IMR-90 (cell line): Measurements from ENCODE around the gene ATG12. TPM values are rescaled to one million over a fixed set of nuclear protein-coding genes. Genes with fewer than 3 reads are reported as not detected.

ENCODE experiments used
- ATAC-seq: fragments of 200-7000 bp; cut with Tn5 transposase; 2 replicates; pipeline ENCODE4 v1.9.1; 2020; ENCODE audit warnings: low read depth, mild to moderate bottlenecking, moderate library complexity
- BruUV-seq: library from RNA; stranded (reverse); fragments of 400-500 nt; replicated peaks from 2 replicates; lab custom pipeline; 2021; lab: Mats Ljungman, UMichigan
- CTCF ChIA-PET: fragments of 300-600 bp; formaldehyde crosslinking; extraction: SDS; loops from one replicate; lab custom pipeline; 2021; ENCODE audit warnings: antibody characterized with exemption; lab: Yijun Ruan, JAX
- POLR2A ChIA-PET: fragments of 300-600 bp; sonication (Branson Sonifier 250); formaldehyde crosslinking; loops from one replicate; lab custom pipeline; 2022; ENCODE audit warnings: antibody characterized with exemption; ENCODE audit not compliant: unreplicated experiment; lab: Charles Lee
- DNase-seq: peaks from one replicate; pipeline ENCODE4 v3.0.0; 2013
- H2AFZ ChIP-seq: replicated peaks from 2 replicates; pipeline ENCODE3; 2013; ENCODE audit warnings: low read length, mild to moderate bottlenecking; ENCODE audit not compliant: poor library complexity
- H2AK5ac ChIP-seq: 2 replicates; pipeline ENCODE4 v1.6.1; 2013; ENCODE audit warnings: low read depth, low read length, inconsistent platforms
- H2AK9ac ChIP-seq: replicated peaks from 2 replicates; pipeline ENCODE3; 2013; ENCODE audit warnings: mild to moderate bottlenecking, low read depth, low read length, moderate library complexity; ENCODE audit not compliant: poor library complexity
- H2BK120ac ChIP-seq: 2 replicates; pipeline ENCODE4 v1.6.1; 2013; ENCODE audit warnings: low read depth, low read length, inconsistent platforms
- H2BK15ac ChIP-seq: 3 replicates; pipeline ENCODE4 v1.6.1; 2013; ENCODE audit warnings: low read depth, low read length, inconsistent platforms
- H2BK20ac ChIP-seq: 2 replicates; pipeline ENCODE4 v1.6.1; 2013; ENCODE audit warnings: low read depth, mild to moderate bottlenecking, inconsistent platforms, low read length, moderate library complexity
- H2BK5ac ChIP-seq: 2 replicates; pipeline ENCODE4 v1.6.1; 2013; ENCODE audit warnings: mild to moderate bottlenecking, low read depth, low read length, inconsistent platforms; ENCODE audit not compliant: poor library complexity, severe bottlenecking
- H3K14ac ChIP-seq: replicated peaks from 2 replicates; pipeline ENCODE4 v1.6.1; 2013; ENCODE audit warnings: low read depth, low read length, inconsistent platforms
- H3K18ac ChIP-seq: 2 replicates; pipeline ENCODE4 v1.6.1; 2013; ENCODE audit warnings: low read depth, low read length, control low read depth
- H3K23ac ChIP-seq: 2 replicates; pipeline ENCODE4 v1.6.1; 2013; ENCODE audit warnings: low read depth, low read length, inconsistent platforms
- H3K27ac ChIP-seq: 2 replicates; pipeline ENCODE4 v1.5.1; 2013; ENCODE audit warnings: mild to moderate bottlenecking, control low read depth, low read length; ENCODE audit not compliant: insufficient read depth
- H3K27me3 ChIP-seq: 2 replicates; pipeline ENCODE4 v1.6.1; 2013; ENCODE audit warnings: low read length; ENCODE audit not compliant: control insufficient read depth, insufficient read depth
- H3K36me3 ChIP-seq: 2 replicates; pipeline ENCODE4 v1.6.1; 2013; ENCODE audit warnings: low read length, mixed read lengths; ENCODE audit not compliant: control insufficient read depth, insufficient read depth
- H3K4ac ChIP-seq: 2 replicates; pipeline ENCODE4 v1.6.1; 2013; ENCODE audit warnings: low read depth, low read length, inconsistent platforms
- H3K4me1 ChIP-seq: 2 replicates; pipeline ENCODE4 v1.6.1; 2013; ENCODE audit warnings: low read length, mixed read lengths; ENCODE audit not compliant: control insufficient read depth, insufficient read depth
- H3K4me2 ChIP-seq: 2 replicates; pipeline ENCODE4 v1.6.1; 2013; ENCODE audit warnings: low read depth, mild to moderate bottlenecking, control low read depth, low read length, moderate library complexity
- H3K4me3 ChIP-seq: 2 replicates; pipeline ENCODE4 v1.5.1; 2013; ENCODE audit warnings: low read depth, mild to moderate bottlenecking, control low read depth, low read length, moderate library complexity; ENCODE audit not compliant: insufficient read depth
- H3K56ac ChIP-seq: 2 replicates; pipeline ENCODE4 v1.6.1; 2013; ENCODE audit warnings: low read length, inconsistent platforms; ENCODE audit not compliant: insufficient read depth; ENCODE audit errors: extremely low read depth
- H3K79me1 ChIP-seq, 2 experiments: 2 replicates each; pipeline ENCODE4 v1.6.1; 2013; ENCODE audit warnings: low read length in 2 of 2, inconsistent platforms in 1 of 2, low read depth in 1 of 2
- H3K9ac ChIP-seq: 2 replicates; pipeline ENCODE4 v1.6.1; 2013; ENCODE audit warnings: low read depth, low read length, control low read depth
- H3K9me1 ChIP-seq: 2 replicates; pipeline ENCODE4 v1.6.1; 2013; ENCODE audit warnings: low read length, inconsistent platforms; ENCODE audit not compliant: insufficient read depth
- H3K9me3 ChIP-seq: 2 replicates; pipeline ENCODE4 v1.6.1; 2013; ENCODE audit warnings: low read length; ENCODE audit not compliant: control insufficient read depth, insufficient read depth
- H4K20me1 ChIP-seq: 2 replicates; pipeline ENCODE4 v1.6.1; 2013; ENCODE audit warnings: low read length, inconsistent platforms; ENCODE audit not compliant: insufficient read depth
- H4K5ac ChIP-seq: 2 replicates; pipeline ENCODE4 v1.6.1; 2013; ENCODE audit warnings: mild to moderate bottlenecking, low read depth, low read length, control low read depth
- H4K8ac ChIP-seq, 2 experiments: 2 replicates each; pipeline ENCODE4 v1.6.1; 2013; ENCODE audit warnings: low read depth in 2 of 2, low read length in 2 of 2, control low read depth in 1 of 2, inconsistent platforms in 1 of 2
- H4K91ac ChIP-seq: 2 replicates; pipeline ENCODE4 v1.6.1; 2013; ENCODE audit warnings: low read depth, low read length, inconsistent platforms; ENCODE audit not compliant: insufficient read depth
- BHLHE40 ChIP-seq: fragments of 150-350 bp; IDR thresholded peaks from 2 replicates; pipeline ENCODE4 v1.6.1; 2016; ENCODE audit warnings: mild to moderate bottlenecking, low read depth, low read length
- CHD1 ChIP-seq: IDR thresholded peaks from 2 replicates; pipeline ENCODE4 v1.6.1; 2012; ENCODE audit warnings: low read depth, low read length, improper control_type of control experiment
- POLR2A ChIP-seq: IDR thresholded peaks from 2 replicates; pipeline ENCODE4 v1.6.1; 2012; ENCODE audit warnings: mild to moderate bottlenecking, low read depth, low read length
- RAD21 ChIP-seq: IDR thresholded peaks from 2 replicates; pipeline ENCODE4 v1.6.1; 2012; ENCODE audit warnings: low read length, improper control_type of control experiment
- WGBS, 2 experiments: methylation state at CpG; one replicate each; pipeline versions ENCODE4 v1.1.5 to v1.1.7; 2013; ENCODE audit warnings: missing lambda C conversion rate in 2 of 2; ENCODE audit not compliant: insufficient read length in 1 of 2; ENCODE audit errors: extremely low coverage in 2 of 2; 5-methylcytosine and 5-hydroxymethylcytosine counted together
- dilution Hi-C: fragments of 300-500 bp; cut with HindIII; formaldehyde crosslinking; loops from one replicate; pipeline ENCODE4 v1.14.3; 2018; ENCODE audit warnings: low sequenced_read_pairs; ENCODE audit not compliant: unreplicated experiment
- in situ Hi-C: fragments of 300-500 bp; cut with MboI; formaldehyde crosslinking; loops from 3 replicates; pipeline ENCODE4 v1.14.3; 2019; ENCODE audit warnings: low sequenced_read_pairs, inconsistent platforms, mixed read lengths
- intact Hi-C: fragments of 100-400 bp; cut with micrococcal nuclease; formaldehyde crosslinking; loops from 2 replicates; pipeline ENCODE4 v1.10.0; 2022
- polyA plus RNA-seq, 3 experiments: library from polyadenylated mRNA; depleted of rRNA; stranded (reverse); fragments of >200 nt; gene quantifications; 2 replicates each; pipeline ENCODE4 v1.2.3, GENCODE V29; 2012; ENCODE audit warnings: low replicate concordance in 1 of 3
- total RNA-seq: library from RNA; depleted of rRNA; stranded (reverse); fragments of >200 nt; gene quantifications from 2 replicates; pipeline ENCODE4 v1.2.3, GENCODE V29; 2012

The ATG12 gene
- total and polyA plus RNA-seq, 2 of the 4 experiments (the other 2 are of a cell fraction), result 68.0 to 95.7 TPM

- Histone ChIP-seq H3K9me3 (no peaks in the 10 kb centered on the region), H2BK120ac (peak within 1 kb of the TSS; percentile 66; the same call in 1 of the 2 replicates), H3K9me1 (no peaks in the 10 kb centered on the region), H3K56ac (peak within 1 kb of the TSS; percentile 38; the same call in 1 of the 2 replicates), H3K4me3 (peak within 1 kb of the TSS; percentile 73), H3K79me1 (no peaks in the 10 kb centered on the region), H4K91ac (0 out of 2 replicates have a peak within 1 kb of the TSS, but pooled peaks have one; percentile 15), H2BK5ac (no peak within 1 kb of the TSS), H4K5ac (peak within 1 kb of the TSS; percentile 76; the same call in 1 of the 2 replicates), H3K27ac (peak within 1 kb of the TSS; percentile 62; the same call in 1 of the 2 replicates), H2AK5ac (no peak within 1 kb of the TSS), H3K4me2 (peak within 1 kb of the TSS; percentile 93), H2AFZ (peak within 1 kb of the TSS; percentile 93), H2AK9ac (peak within 1 kb of the TSS; percentile 15), H3K18ac (peak within 1 kb of the TSS; percentile 43; the same call in 1 of the 2 replicates), H3K9ac (peak within 1 kb of the TSS; percentile 66), H3K27me3 (peaks cover 25% of the 10 kb centered on the region), H3K36me3 (no peaks in the 10 kb centered on the region), H3K23ac (peak within 1 kb of the TSS; percentile 85; the same call in 1 of the 2 replicates), H3K14ac (0 out of 2 replicates have a peak within 1 kb of the TSS, but pooled peaks have one; percentile 13), H3K4me1 (no peaks in the 10 kb centered on the region; the same call in 1 of the 2 replicates), H2BK20ac (no peak within 1 kb of the TSS), H4K8ac (peak within 1 kb of the TSS in 1 of 2 experiments; percentile 80; a peak in 1 of 4 replicates), H4K20me1 (no peaks in the 10 kb centered on the region), H3K4ac (no peak within 1 kb of the TSS), H2BK15ac (peak within 1 kb of the TSS; percentile 25; the same call in 1 of the 3 replicates)
- TF ChIP-seq BHLHE40 (peak; percentile 64), RAD21 (no peak), CHD1 (0 out of 2 replicates have a peak, but pooled peaks have one; percentile 64), POLR2A (peak; percentile 44; the same call in 1 of the 2 replicates)
- POLR2A ChIA-PET, result no interaction called here
- WGBS, 2 experiments, result 1% methylated on average over 22 of the region's 69 CpGs; no CpG with 5 or more reads in 1 of the 2 experiments
- CTCF ChIA-PET, result no interaction called here
- in situ Hi-C loops, result loop anchor here (10.0 kb wide), 1 partner anchor 172 kb away; no protein-coding TSS in a partner anchor
- dilution Hi-C loops, result no loop called here
- peak; percentile 59 for DNase-seq
- peak; percentile 86 for ATAC-seq
- no TSS peak for BruUV-seq
- intact Hi-C loops, result no loop called here
Observed at GRCh38 chr5:115816226-115817081, 24.9 kb downstream of the ATG12 start, which contains the start of gene CDO1. Gene CDO1 (minus strand): TSS chr5:115816659. CDS start chr5:115816397, 262 bp downstream.
